NCI-H460 (cell line): ENCODE measurements around the gene HGS. TPM values are rescaled to one million over a fixed set of nuclear protein-coding genes. Genes with fewer than 3 reads are reported as not detected.
A peak's percentile ranks its signal among the peaks of the same experiment; 100 is the strongest.

Source experiments
- DNase-seq: peaks from one replicate; pipeline ENCODE4 v3.0.0-alpha.2; 2016; ENCODE audit warnings: low read depth; ENCODE audit errors: extremely low read depth
- total RNA-seq: library from RNA; depleted of rRNA; stranded (reverse); fragments of >200 nt; shearing (Covaris generic); gene quantifications from 2 replicates; pipeline ENCODE4 v1.2.3, GENCODE V29; 2014

HGS gene
- total RNA-seq, 1 experiment from 2014 or later: 57.9 TPM

DNA sequence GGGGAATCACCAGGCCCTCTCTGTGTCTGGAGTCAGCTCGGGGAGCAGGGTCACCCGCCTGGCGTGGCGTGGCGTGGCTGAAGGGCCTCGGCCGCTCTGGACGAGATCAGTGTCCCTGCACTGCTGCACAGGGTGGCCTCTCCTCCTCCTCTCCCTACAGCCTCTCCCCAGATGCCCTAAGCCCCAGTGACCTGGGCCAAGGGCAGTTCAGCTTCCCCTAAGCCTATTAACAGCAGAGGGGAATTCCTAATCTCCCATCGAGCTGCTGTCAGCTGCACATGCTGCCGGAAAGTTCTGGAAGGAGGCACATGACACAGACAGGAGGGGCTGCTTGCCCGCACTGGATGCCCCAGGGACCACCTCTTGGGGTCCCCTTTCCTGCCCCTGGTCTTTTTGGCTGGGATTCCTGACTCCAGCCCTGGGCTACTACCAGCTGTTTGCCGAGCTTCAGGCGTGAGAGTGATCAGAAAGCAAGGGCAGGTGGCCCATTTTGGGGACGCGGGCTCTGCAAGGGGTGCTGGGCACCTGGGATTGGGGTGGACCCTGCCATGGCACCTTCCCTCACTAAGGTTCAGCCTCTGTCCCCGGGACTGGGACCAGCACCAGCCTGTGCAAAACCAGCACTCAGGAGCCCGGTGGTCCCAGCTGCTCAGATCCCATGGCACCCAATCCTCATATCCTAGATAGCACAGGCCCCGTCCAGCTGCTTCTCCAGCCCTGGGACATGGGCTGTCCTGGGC lies 28.3 kb upstream of the HGS start:
- DNase-seq: no peak

GRCh38 chr17:81656118-81656743 lies 27.6 kb upstream of the HGS start, which contains the start of gene PDE6G:
PDE6G (minus strand) TSS chr17:81656542; CDS start chr17:81653305, 3,237 bp downstream.
- no peak for DNase-seq

- no peak for DNase-seq
Measured at GRCh38 chr17:81656835-81657234, 27.0 kb upstream of the HGS start.

GRCh38 chr17:81659038-81659437 lies 24.8 kb upstream of the HGS start:
- DNase-seq: no peak

- no peak for DNase-seq
Measured at GRCh38 chr17:81660441-81660840, 23.4 kb upstream of the HGS start.

DNA sequence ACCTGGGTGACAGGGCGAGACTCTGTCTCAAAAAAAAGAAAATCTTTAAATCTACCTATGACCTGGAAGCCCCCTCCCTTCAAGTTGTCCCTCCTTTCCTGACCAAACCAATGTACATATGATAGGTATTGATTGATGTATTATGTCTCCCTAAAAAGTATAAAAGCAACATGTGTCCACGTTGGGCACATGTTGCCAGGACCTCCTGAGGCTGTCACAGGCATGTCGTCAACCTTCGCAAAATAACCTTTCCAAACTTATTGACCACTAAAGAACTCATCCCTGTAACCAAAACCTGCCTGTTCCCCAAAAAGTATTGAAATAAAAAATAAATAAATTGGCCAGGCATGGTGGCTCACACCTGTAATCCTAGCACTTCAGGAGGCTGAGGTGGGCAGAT lies 21.8 kb upstream of the HGS start:
- no peak for DNase-seq

DNA sequence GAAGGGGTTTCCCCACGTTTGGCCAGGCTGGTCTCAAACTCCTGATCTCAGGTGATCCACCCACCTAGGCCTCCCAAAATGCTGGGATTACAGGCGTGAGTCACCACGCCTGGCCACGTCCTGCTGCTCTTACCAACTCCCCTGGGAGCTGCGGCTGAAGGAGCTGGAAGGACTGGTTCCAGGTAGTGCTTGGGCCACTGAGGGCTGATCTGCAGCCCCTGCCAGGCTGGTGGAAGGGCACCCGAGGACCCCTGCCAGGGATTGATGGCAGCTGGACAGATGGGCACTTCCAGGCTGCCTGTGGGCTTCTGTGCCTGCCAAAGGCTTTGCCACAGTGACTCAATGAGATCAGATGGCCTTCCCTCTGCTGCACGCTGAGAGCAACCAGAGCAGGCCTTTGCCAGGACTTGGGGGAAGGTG lies 19.8 kb upstream of the HGS start:
- no peak for DNase-seq

GRCh38 chr17:81665205-81666091 lies 18.4 kb upstream of the HGS start:
- no peak for DNase-seq

DNA sequence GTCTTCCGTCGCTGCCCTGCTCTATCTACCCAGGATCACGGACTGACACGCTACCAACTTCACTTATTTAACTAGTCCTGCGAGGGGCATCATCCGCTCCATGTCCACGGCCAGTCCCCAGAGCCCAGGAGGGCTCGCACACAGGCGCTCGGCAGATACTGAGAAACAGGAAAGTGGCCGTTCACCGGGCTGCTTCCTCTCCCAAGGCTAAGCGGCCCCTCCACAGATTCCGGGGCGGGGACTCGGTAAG lies 17.8 kb upstream of the HGS start:
- no peak for DNase-seq

DNA sequence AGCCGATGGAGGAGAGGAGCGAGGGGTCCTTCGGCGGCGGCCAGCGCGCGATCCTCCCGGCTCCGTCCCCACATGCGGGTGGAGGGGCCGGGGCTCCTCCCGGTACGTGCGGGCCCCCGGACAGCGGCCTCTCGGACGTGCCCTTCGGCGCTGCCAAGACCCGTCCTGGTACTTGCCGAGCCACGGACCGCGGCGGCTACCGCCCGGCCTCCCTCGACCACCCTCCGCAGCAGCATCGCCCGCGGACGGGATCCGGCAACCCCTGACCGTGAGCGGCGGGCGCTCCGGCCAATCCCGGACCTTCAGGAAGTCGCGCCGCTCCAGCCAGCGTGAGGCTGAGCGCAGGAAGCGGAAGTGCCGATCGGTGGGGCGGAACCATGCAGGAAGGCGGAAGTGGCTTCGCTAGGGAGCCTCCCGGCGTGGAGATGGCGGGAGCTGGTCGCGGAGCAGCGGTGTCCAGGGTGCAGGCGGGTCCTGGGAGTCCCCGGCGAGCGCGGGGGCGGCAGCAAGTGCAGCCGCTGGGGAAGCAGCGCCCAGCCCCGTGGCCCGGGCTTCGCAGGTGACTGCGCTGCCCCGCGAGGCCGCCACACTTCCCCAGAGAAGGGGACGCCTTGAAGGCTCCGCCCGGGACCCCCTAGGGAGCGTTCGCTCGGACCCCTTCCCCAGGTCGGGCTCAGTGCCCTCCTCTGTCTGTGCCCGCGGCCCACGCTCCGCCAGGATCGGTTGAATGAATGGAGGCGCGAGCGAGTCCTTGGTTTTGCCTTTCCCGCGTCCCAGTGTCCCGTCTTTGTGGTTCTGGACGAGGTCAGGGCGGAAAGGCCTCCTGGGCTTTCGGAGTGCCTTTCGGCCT lies 17.2 kb upstream of the HGS start, which contains the start of the genes CCDC137 and OXLD1:
CCDC137 (plus strand) TSS at position 396 of the 850 bp plus-strand sequence; CDS start at position 426, 30 bp downstream.
OXLD1 (minus strand) TSS at position 264 of the 850 bp plus-strand sequence; CDS start at position 236, 28 bp downstream.
- DNase-seq: peak; percentile 93

- no peak for DNase-seq
Measured at GRCh38 chr17:81667754-81668153, 16.1 kb upstream of the HGS start.

DNA sequence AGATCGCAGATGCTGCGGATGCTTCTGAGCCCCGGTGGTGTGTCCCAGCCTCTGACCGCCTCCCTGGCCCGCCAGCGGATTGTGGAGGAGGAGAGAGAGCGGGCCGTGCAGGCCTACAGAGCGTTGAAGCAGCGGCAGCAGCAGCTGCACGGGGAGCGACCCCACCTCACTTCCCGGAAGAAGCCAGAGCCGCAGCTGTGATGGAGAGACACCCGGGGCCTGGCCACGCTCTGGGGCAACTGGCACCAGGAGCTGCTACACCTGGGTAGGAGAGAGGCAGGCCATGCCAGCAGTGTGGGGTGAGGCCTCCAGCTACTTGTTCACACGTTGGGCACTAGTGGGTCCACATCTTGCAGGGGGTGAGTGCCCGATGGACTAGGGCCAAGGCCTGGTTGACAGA lies 11.3 kb upstream of the HGS start:
- no peak for DNase-seq

DNA sequence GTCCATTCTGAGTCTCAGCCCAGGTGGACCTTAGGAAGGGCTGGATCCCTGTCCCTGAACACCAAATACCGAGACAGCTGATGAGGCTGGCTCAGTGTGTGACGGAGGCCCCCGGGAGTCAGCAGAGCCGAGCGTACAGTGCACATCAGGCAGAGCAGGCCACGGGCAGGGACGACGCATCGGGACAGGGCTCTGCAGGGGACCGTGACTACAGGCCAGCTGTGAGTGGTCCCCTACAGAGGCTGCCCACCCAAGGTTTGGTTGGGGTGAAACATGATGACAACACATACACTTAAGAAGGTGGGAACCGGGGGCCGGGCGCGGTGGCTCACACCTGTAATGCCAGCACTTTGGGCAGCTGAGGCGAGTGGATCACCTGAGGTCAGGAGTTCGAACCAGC lies 10.9 kb upstream of the HGS start:
- no peak for DNase-seq

GRCh38 chr17:81673561-81674258 lies 10.1 kb upstream of the HGS start:
- no peak for DNase-seq

DNA sequence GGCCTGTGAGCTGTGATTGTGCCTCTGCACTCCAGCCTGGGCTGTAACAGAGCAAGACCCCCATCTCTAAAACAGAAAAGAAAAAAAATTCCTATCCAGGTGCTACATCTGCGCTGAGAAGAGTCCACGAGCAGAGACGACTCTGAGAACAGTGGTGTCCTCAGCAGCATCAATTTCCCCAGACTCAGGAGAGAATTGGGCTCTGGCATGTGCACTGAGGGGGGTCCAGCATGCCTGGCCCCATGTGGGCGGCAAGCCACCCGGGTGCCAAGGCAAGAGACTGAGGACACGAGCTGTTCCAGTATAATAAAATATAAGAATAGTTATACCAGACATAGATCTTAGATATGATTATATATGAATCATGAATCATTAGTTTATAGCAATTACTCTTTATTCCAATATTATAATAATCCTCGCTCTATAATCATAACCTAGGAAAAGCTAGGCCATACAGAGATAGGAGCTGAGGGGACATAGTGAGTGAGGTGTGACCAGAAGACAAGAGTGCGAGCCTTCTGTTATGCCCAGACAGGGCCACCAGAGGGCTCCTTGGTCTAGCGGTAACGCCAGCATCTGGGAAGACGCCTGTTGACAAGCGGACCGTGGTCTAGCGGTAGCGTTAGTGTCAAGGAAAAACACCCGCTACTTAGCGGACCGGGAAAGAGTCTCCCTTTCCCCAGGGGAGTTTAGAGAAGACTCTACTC lies 8.1 kb upstream of the HGS start:
- peak; percentile 30 for DNase-seq

DNA sequence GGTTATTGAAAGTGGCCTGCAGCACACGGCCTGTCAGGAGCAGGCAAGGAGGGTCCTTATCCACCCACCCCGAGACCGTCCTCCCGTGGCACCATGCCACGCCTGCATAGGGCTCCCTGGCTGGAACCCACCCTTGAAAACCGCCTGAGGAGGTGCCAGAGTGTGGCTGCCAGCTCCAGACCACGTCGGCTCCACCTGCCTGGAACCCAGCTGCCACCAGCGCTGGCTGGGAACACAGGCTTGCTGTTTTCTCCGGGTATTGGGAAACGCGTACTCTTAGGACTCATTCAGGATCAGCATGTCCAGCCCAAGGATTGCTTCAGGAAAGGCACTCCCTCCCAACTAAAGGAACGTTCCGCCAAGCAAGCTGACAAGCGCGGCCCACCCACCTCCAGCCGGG lies 6.9 kb upstream of the HGS start:
- no peak for DNase-seq

- no peak for DNase-seq
Measured at GRCh38 chr17:81680150-81680549, 3.7 kb upstream of the HGS start.

DNA sequence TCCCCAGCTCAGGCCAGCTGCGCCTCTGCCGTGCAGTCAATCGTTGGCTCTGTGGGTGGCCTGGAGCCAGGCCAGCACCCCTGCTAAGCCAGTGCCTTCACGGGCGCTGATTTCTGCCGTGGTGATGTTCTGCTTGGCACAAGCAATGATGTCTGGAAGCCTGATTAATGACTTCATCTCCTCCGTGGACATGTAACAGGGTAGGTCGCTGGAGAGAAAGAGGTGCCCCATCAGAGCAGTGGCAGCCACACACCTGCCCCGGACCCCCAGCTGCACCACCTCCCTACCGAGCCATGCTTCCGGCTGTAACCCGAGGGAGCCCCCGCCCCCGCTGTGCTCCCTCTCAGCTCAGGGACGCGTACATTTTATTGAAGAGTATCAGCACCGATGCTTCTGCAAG lies 2.1 kb upstream of the HGS start:
- no peak for DNase-seq

GRCh38 chr17:81682565-81683207 lies 1.1 kb upstream of the HGS start:
- DNase-seq: no peak
